H9 (cell line): ENCODE measurements around the gene GSE1. TPM values are rescaled to one million over a fixed set of nuclear protein-coding genes. Genes with fewer than 3 reads are reported as not detected.

Source experiments
- DNase-seq: peaks from one replicate; pipeline ENCODE4 v3.0.0-alpha.2; 2017
- H2AFZ ChIP-seq: one replicate; pipeline ENCODE4 v1.6.1; 2013; ENCODE audit warnings: mild to moderate bottlenecking, low read length, control low read depth, moderate library complexity
- H2AK5ac ChIP-seq: 2 replicates; pipeline ENCODE4 v1.6.1; 2013; ENCODE audit warnings: low read length, control low read depth, mixed read lengths; ENCODE audit not compliant: insufficient read length
- H2BK120ac ChIP-seq: one replicate; pipeline ENCODE4 v1.6.1; 2013; ENCODE audit warnings: low read depth, mild to moderate bottlenecking, low read length, control low read depth, inconsistent platforms; ENCODE audit not compliant: poor library complexity, severe bottlenecking
- H2BK12ac ChIP-seq: 2 replicates; pipeline ENCODE4 v1.6.1; 2013; ENCODE audit warnings: low read length, control low read depth, mixed read lengths, low read depth; ENCODE audit not compliant: insufficient read length
- H2BK15ac ChIP-seq: 2 replicates; pipeline ENCODE4 v1.6.1; 2013; ENCODE audit warnings: low read depth, low read length, control low read depth
- H2BK20ac ChIP-seq: one replicate; pipeline ENCODE4 v1.6.1; 2013; ENCODE audit warnings: low read depth, mild to moderate bottlenecking, low read length, control low read depth, inconsistent platforms; ENCODE audit not compliant: poor library complexity, severe bottlenecking
- H2BK5ac ChIP-seq: 2 replicates; pipeline ENCODE4 v1.6.1; 2013; ENCODE audit warnings: low read length, control low read depth, mixed read lengths; ENCODE audit not compliant: insufficient read length
- H3K14ac ChIP-seq: 2 replicates; pipeline ENCODE4 v1.6.1; 2013; ENCODE audit warnings: low read length, control low read depth; ENCODE audit not compliant: insufficient read depth
- H3K18ac ChIP-seq: 2 replicates; pipeline ENCODE4 v1.6.1; 2013; ENCODE audit warnings: low read depth, mild to moderate bottlenecking, mixed read lengths, low read length, control low read depth; ENCODE audit not compliant: insufficient read length
- H3K23ac ChIP-seq: 2 replicates; pipeline ENCODE4 v1.6.1; 2013; ENCODE audit warnings: low read length, control low read depth, mixed read lengths, low read depth; ENCODE audit not compliant: insufficient read length
- H3K23me2 ChIP-seq: 2 replicates; pipeline ENCODE4 v1.6.1; 2013; ENCODE audit warnings: low read depth, mild to moderate bottlenecking, mixed read lengths, low read length, control low read depth; ENCODE audit not compliant: insufficient read length, poor library complexity, severe bottlenecking
- H3K27ac ChIP-seq: 2 replicates; pipeline ENCODE4 v1.5.1; 2013; ENCODE audit warnings: low read length, control low read depth, mixed read lengths, low read depth; ENCODE audit not compliant: insufficient read length
- H3K27me3 ChIP-seq: 2 replicates; pipeline ENCODE4 v1.6.1; 2013; ENCODE audit warnings: low read length, control low read depth, inconsistent platforms; ENCODE audit not compliant: insufficient read depth
- H3K4ac ChIP-seq: 2 replicates; pipeline ENCODE4 v1.6.1; 2013; ENCODE audit warnings: low read depth, mild to moderate bottlenecking, control low read depth, inconsistent platforms, low read length, moderate library complexity
- H3K4me1 ChIP-seq: 2 replicates; pipeline ENCODE4 v1.6.1; 2013; ENCODE audit warnings: low read length, control low read depth, inconsistent platforms; ENCODE audit not compliant: insufficient read depth
- H3K4me2 ChIP-seq: 2 replicates; pipeline ENCODE4 v1.6.1; 2013; ENCODE audit warnings: low read length, control low read depth, mixed read lengths; ENCODE audit not compliant: insufficient read length, insufficient read depth
- H3K56ac ChIP-seq: 2 replicates; pipeline ENCODE4 v1.6.1; 2013; ENCODE audit warnings: low read depth, mild to moderate bottlenecking, mixed read lengths, low read length, control low read depth; ENCODE audit not compliant: insufficient read length
- H3K79me1 ChIP-seq: 2 replicates; pipeline ENCODE4 v1.6.1; 2013; ENCODE audit warnings: low read depth, mild to moderate bottlenecking, moderate library complexity, low read length, control low read depth, inconsistent platforms; ENCODE audit not compliant: insufficient read depth, poor library complexity, severe bottlenecking
- H3K79me2 ChIP-seq: 2 replicates; pipeline ENCODE4 v1.6.1; 2013; ENCODE audit warnings: low read length, control low read depth, inconsistent platforms; ENCODE audit not compliant: insufficient read depth
- H3K9ac ChIP-seq: 2 replicates; pipeline ENCODE4 v1.6.1; 2013; ENCODE audit warnings: low read length, control low read depth, mixed read lengths; ENCODE audit not compliant: insufficient read length; ENCODE audit errors: extremely low read depth
- H3K9me3 ChIP-seq: one replicate; pipeline ENCODE4 v1.6.1; 2013; ENCODE audit warnings: low read depth, low read length, inconsistent platforms; ENCODE audit not compliant: control insufficient read depth
- H3T11ph ChIP-seq: one replicate; pipeline ENCODE4 v1.6.1; 2013; ENCODE audit warnings: mild to moderate bottlenecking, low read length, control low read depth, inconsistent platforms
- H4K20me1 ChIP-seq: one replicate; pipeline ENCODE4 v1.6.1; 2013; ENCODE audit not compliant: control insufficient read depth, insufficient read length, insufficient read depth
- H4K5ac ChIP-seq: 2 replicates; pipeline ENCODE4 v1.6.1; 2013; ENCODE audit warnings: low read depth, mild to moderate bottlenecking, mixed read lengths, low read length, control low read depth; ENCODE audit not compliant: insufficient read length
- H4K8ac ChIP-seq: replicated peaks from 2 replicates; pipeline ENCODE4 v1.6.1; 2013; ENCODE audit warnings: low read length, control low read depth, mixed read lengths, low read depth; ENCODE audit not compliant: insufficient read length
- H4K91ac ChIP-seq: 2 replicates; pipeline ENCODE4 v1.6.1; 2013; ENCODE audit warnings: low read depth, mild to moderate bottlenecking, moderate library complexity, mixed read lengths, low read length, control low read depth; ENCODE audit not compliant: insufficient read length
- H3K27ac Mint-ChIP-seq, 3 experiments: 2 replicates in 2 of 3; 3 replicates in 1 of 3; pipeline ENCODE4 v1.8.0; 2020 to 2021; ENCODE audit warnings: mixed read lengths in 3 of 3, mild to moderate bottlenecking in 1 of 3, moderate library complexity in 1 of 3
- H3K27me3 Mint-ChIP-seq: 2 replicates; pipeline ENCODE4 v1.8.0; 2021; ENCODE audit warnings: low read depth, mild to moderate bottlenecking, moderate library complexity, mixed read lengths
- H3K36me3 Mint-ChIP-seq, 3 experiments: 2 replicates in 2 of 3; 3 replicates in 1 of 3; pipeline ENCODE4 v1.8.0; 2020 to 2021; ENCODE audit warnings: low read depth in 3 of 3, mixed read lengths in 3 of 3; ENCODE audit not compliant: insufficient read depth in 1 of 3
- H3K4me1 Mint-ChIP-seq, 2 experiments: 2 replicates each; pipeline ENCODE4 v1.8.0; 2020; ENCODE audit warnings: mixed read lengths in 2 of 2
- H3K4me3 Mint-ChIP-seq, 2 experiments: 2 replicates in 1 of 2; 3 replicates in 1 of 2; pipeline ENCODE4 v1.8.0; 2020 to 2021; ENCODE audit warnings: mild to moderate bottlenecking in 2 of 2, mixed read lengths in 2 of 2, moderate library complexity in 1 of 2
- H3K9me3 Mint-ChIP-seq, 2 experiments: 2 replicates in 1 of 2; 3 replicates in 1 of 2; pipeline ENCODE4 v1.8.0; 2020; ENCODE audit warnings: mild to moderate bottlenecking in 2 of 2, mixed read lengths in 2 of 2, moderate library complexity in 1 of 2
- CTCF ChIP-seq: fragments of 200-600 bp; sonication (generic); conservative IDR thresholded peaks from 3 replicates; pipeline ENCODE4 v1.8.0; 2021; ENCODE audit warnings: antibody characterized with exemption, mild to moderate bottlenecking
- WGBS: extraction: QIAGEN DNeasy Blood & Tissue Kit; methylation state at CpG from one replicate; pipeline ENCODE4 v1.1.7; 2013; ENCODE audit warnings: missing lambda C conversion rate, low lambda C conversion rate, mixed read lengths; ENCODE audit not compliant: insufficient read length; ENCODE audit errors: extremely low coverage; 5-methylcytosine and 5-hydroxymethylcytosine counted together
- total RNA-seq: library from RNA; stranded (reverse); gene quantifications from 2 replicates; pipeline ENCODE4 v1.2.1, GENCODE V29; 2021

Gene GSE1
- total RNA-seq, 1 experiment from 2014 or later = 125 TPM

DNA sequence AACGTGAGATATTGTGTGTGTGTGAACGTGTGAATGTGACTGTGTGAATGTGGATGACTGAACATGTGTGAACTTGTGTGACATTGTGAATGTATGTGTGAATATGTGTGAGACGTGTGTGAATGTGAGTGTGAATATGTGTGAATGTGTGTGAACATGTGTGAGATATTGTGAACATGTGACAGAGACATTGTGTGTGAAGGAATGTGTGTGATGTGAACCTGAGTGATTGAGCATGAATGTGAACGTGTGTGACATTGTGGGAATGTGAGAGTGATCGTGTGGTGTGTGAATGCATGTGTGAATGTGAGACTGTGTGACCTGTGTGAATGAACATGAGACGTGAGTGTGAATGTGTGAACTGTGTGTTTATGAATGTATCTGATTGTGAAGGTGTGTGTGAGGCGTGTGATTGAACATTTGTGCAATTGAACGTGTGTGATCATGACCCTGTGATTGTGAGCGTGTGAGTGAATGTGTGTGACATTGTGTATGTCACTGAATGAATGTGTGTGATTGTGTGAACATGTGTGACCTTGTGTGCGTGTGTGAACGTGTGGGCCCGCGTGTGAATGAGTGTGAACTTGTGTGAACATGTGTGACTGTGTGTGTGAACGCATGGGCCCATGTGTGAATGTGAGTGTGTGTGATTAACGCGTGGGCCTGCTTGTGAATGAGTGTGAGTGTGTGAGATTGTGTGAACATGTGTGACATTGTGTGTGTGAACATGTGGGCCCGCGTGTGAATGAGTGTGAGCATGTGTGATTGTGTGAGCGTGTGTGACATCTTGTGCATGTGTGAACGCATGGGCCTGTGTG, 23.2 kb upstream of the GSE1 start:
- Histone ChIP-seq H2BK5ac (no peak overlapping the region), H4K8ac (no peak overlapping the region), H3K9ac (no peak overlapping the region), H3K18ac (no peak overlapping the region), H2BK20ac (no peak overlapping the region), H3K79me1 (no peaks in the 10 kb centered on the region), H3K27me3 (no peaks in the 10 kb centered on the region; the same call in 1 of the 2 replicates), H3K56ac (no peak overlapping the region), H3K9me3 (no peaks in the 10 kb centered on the region), H3K14ac (no peak overlapping the region), H2AK5ac (no peak overlapping the region), H2BK15ac (no peak overlapping the region), H3K4me2 (no peak overlapping the region), H3K23me2 (no peaks in the 10 kb centered on the region), H2AFZ (no peak overlapping the region), H2BK120ac (no peak overlapping the region), H3K79me2 (peaks cover 5% of the 10 kb centered on the region; the same call in 1 of the 2 replicates), H3K27ac (no peak overlapping the region), H3K4me1 (0 out of 2 replicates have a peak, but pooled peaks cover 1% of the 10 kb centered on the region), H4K91ac (no peak overlapping the region), H4K5ac (no peak overlapping the region), H4K20me1 (no peaks in the 10 kb centered on the region), H3K23ac (no peak overlapping the region), H2BK12ac (no peak overlapping the region), H3K4ac (no peak overlapping the region), H3T11ph (no peak overlapping the region)
- no peak overlapping the region for H3K4me3 Mint-ChIP-seq
- DNase-seq = no peak
- H3K9me3 Mint-ChIP-seq = no peaks in the 10 kb centered on the region
- peaks cover 6% of the 10 kb centered on the region for H3K27me3 Mint-ChIP-seq
- TF ChIP-seq CTCF = no peak
- peaks cover 49% of the 10 kb centered on the region in 2 experiments for H3K4me1 Mint-ChIP-seq
- H3K27ac Mint-ChIP-seq = no peak overlapping the region
- WGBS = 100% methylated on average over 7 of the region's 20 CpGs
- H3K36me3 Mint-ChIP-seq = peaks cover 0 to 3% (median 0%) of the 10 kb centered on the region in 3 experiments; a peak in 2 of 7 replicates
